GM19240 (cell line): ENCODE results near the gene SULT1E1.
A peak's percentile ranks its signal among the peaks of the same experiment; 100 is the strongest.

ENCODE experiments used
- DNase-seq: peaks from one replicate; pipeline ENCODE4 v3.0.0; 2011; ENCODE audit warnings: low spot score; ENCODE audit not compliant: insufficient read length

SULT1E1 gene

DNA sequence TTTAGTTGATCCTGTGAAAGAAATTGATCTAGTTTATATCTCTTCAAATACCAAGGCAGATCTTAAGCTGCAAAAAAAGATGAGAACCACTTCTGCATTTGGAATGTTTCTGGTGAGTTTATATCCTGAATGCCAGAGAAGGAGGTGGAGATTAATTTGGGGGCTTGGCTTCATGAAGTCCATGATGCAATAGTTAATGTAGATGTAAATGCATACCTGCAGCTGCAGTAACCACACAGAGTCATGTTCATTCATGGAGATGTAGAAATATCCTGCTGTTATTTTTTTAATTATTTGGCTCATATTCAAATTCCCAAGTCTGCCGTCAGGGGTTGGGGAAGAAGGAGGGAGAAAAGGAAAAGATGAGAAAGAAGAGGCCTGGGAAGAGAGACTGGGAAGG is at the start of gene SULT1E1:
Gene SULT1E1 (minus strand): TSS at position 94 of the 400 bp plus-strand sequence. CDS start 2,501 bp downstream, outside the sequence.
- DNase-seq, result no peak

DNA sequence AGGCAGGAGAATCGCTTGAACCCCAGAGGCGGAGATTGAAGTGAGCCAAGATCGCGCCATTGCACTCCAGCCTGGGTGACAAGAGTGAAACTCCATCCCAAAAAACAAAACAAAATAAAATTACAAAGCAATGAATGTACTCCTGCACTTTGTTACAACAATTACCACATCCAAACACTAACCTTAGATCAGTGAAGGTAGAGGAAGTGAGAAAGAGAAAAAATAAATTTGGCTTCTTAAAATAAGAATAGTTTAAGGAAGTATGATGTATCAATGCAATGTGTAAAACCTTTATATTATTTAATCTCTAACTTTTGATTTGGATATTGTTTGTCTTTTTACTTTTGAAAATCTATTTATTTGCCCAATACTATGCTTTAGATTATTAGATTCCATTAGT is 49.2 kb upstream of the SULT1E1 start:
- no peak for DNase-seq

DNA sequence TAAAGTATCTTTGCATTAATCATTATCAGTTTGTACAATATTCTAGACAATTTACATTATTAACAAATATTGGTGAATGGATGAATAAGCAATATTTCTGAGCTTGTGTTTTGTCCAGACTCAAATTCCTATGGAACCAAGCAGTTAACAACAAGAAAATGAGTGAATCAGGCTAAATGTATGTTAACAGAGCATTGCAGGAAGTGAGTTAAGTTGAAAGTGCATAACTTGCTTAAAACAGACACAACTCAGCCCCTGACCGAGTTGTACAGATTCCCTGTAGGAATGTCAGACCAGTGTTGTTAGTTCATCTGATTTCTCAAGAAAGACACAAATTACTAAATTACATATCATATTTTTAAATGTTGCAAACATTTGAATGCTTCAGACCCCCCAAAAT is 47.2 kb upstream of the SULT1E1 start:
- DNase-seq, result no peak

- no peak for DNase-seq
Observed at GRCh38 chr4:69896530-69897116, 36.7 kb upstream of the SULT1E1 start.

DNA sequence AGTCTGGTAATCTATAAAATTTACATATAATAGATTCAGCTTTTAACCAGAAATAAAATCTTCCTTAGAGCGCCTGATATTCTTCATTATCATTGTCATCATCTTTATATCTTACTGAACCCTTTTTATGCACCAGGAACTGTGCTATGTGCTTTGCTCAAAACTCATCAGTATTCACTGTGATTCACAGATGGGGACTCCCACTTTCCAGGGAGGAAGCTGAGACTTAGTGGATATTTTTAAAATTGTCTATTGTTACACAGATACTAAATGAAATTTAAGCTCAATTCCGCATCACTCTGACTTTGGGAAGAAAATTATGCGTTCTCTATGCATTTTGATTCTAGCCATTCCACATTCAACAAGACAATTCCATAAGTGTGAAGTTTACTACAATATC is 34.8 kb upstream of the SULT1E1 start:
- DNase-seq, result no peak

DNA sequence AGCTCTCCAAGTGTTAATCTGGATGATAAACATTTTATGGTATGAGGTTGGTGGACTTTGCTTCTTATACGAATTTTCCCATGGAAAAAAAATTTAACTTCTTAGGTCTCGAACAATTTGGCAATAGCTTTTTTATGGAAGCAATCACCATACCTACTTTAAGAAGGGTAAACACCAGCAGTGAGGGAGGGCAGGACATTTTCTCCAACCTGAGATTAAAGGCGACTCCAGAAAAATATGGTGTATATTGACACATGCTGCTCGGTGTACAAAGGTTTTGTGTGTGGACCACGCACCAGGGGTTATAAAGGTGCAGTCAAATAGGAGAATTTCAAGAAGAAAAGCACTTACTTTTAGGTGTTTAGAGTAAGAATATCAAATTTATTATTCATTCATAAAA is 34.2 kb upstream of the SULT1E1 start:
- no peak for DNase-seq

GRCh38 chr4:69888336-69888735 is 28.4 kb upstream of the SULT1E1 start:
- no peak for DNase-seq

- no peak for DNase-seq
Observed at GRCh38 chr4:69882150-69882549, 22.2 kb upstream of the SULT1E1 start.

GRCh38 chr4:69881173-69881773 is 21.3 kb upstream of the SULT1E1 start:
- DNase-seq, result peak; percentile 1

GRCh38 chr4:69878250-69878649 is 18.3 kb upstream of the SULT1E1 start:
- DNase-seq, result no peak

- DNase-seq, result no peak
Observed at GRCh38 chr4:69877453-69877852, 17.5 kb upstream of the SULT1E1 start.

- no peak for DNase-seq
Observed at GRCh38 chr4:69876071-69876470, 16.1 kb upstream of the SULT1E1 start.

GRCh38 chr4:69875576-69875975 is 15.6 kb upstream of the SULT1E1 start:
- no peak for DNase-seq

GRCh38 chr4:69874507-69874906 is 14.6 kb upstream of the SULT1E1 start:
- DNase-seq, result no peak

DNA sequence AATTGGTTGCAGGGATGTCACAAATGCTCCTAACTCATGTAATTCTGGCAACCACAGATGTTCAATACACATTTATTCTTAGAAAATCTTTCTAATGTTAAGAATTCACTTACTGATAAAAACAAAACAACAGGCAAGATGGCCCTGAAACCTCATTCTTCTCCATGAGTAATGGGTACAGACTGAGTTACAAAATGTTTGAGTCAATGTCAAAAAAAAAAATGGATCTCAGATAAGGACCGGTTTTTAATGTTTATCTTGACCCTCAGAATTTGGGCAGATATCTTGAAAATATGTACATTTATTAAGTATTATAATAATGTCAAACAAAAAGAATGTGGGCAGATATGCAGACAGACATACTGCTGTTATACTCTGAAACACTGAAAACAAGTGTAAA is 1.8 kb upstream of the SULT1E1 start:
- no peak for DNase-seq

GRCh38 chr4:69860521-69861298 is 765 bp upstream of the SULT1E1 start:
- DNase-seq, result no peak

DNA sequence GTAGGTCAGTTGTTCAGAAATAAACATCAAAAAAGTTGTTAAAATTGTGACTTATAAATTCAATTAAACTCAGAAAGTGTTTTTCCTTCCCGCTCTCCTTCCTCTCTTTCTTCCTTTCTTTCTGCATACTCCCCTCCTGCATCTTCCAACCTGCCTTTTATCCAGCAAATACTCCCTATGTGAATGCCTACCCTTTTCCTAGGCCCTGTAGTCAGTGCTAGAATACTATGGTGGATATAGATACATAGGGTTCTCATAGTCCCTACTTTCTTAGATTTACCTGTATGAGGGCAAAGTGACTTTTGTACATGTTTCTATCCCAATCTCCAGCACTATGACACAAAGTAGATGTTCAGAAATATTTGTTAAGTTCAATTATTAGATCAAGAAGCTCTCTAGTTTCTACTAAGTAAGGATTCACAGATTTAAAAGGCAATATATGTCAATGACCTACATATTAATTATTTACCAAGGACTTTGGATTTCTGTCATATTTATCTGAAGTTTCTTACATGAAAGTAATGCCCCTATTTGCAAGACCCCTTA is 732 bp downstream of the SULT1E1 start:
- DNase-seq, result no peak

DNA sequence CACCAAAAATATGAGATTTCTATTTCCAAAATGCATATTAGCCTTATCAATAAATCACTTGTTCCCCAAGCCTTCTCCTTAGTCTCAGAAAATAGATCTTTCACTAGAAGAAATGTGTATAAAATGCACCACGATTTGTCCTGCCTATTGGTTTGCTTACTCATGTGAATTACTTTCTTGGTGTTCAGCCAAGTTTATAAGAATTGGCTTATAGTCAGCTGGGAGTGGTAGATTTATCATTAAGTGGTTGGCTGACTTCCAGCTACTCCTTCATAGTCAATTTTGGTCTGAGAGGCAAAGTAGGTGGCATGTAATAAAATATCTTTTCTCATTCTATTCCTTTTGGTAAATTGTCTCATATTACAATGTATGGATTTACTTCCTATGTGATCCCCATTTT is 1.3 kb downstream of the SULT1E1 start:
- no peak for DNase-seq

DNA sequence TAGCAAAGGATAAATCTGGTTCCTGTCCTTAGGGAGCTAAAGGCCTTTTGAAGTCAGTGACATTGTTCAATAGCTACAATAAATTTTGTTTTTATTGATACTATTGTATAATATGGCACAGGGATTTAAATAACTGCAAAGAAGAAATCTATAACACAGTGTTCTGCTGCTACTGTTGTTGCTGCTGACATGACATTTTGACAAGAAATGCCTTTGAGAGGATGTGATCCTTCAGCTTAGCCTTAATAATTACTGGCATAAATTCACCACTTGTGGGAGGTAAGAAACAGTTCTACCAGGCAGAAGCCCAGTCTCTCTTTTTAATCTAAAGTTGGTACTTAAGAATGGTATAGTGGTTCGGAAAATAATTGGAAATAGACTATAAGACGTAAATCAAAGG is 4.1 kb downstream of the SULT1E1 start:
- no peak for DNase-seq

DNA sequence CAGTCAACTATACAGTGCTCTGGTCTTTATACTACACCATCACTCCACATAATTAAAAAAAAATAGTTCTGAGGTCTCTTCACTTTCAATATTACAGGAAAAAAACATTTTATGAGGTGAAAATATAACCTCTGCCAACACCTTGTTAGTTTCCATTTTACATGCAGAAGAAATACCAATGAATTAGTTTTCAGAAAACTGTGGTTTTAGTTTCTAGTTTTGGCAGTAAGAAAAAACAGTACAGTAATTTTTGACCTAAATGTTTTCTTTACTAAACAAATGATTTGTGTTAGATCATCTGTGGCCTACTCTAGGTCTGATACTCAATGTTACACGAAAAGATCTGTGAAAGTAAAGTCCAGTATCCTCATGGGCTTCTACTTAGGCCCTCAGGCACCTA is 10.0 kb downstream of the SULT1E1 start:
- no peak for DNase-seq

GRCh38 chr4:69849297-69849696 is 10.6 kb downstream of the SULT1E1 start:
- DNase-seq, result no peak

DNA sequence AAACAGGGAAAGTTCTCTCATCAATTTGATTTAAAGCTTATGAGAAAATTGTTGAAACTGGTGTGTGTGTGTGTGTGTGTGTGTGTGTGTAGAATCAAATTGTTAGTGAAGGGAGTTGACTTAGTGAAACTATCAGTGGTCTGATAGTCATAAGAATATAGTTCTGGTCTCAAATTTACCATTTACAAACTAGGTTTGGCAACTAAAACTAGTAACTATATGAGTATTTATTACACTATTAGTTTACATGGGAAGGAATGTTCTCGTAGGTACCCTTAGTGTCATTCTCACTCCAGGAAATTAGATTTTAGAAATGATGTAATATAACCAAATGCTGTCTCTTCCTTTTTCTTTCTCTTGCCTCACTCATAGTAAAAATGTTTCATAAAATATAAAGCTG is 11.9 kb downstream of the SULT1E1 start:
- DNase-seq, result no peak

GRCh38 chr4:69843932-69844331 is 16.0 kb downstream of the SULT1E1 start:
- DNase-seq, result no peak
